Measurements from ENCODE around the gene C17orf100. TPM values are rescaled to one million over a fixed set of nuclear protein-coding genes. Genes with fewer than 3 reads are reported as not detected.

C17orf100 gene
- total and polyA plus RNA-seq, 2 of the 13 experiments (the other 11 are each of a cell fraction or from before 2014, with no cell fraction given) = 3.6 to 8.7 TPM

DNA sequence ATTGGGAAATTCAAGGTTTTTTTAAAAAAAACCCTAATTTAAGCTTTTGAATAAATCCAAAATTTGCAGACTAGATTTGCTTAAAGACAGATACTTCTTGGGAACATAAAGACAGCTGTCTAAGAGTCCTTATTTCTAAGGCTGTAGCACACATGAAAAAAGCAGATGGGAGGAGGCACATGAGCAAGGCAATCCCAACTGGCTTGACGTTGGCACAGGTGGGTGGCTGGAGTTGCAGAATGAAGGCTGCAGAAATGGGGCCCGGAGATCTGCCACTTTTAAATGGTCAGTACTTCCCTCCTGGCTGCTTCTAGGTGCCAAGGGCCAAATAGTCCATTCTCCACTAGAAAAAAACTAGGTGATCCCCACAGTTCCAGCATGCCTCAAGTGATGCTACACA lies 15.5 kb upstream of the C17orf100 start:
- DNase-seq (ENCODE audit: low spot score) (no peak), FAIRE-seq (no peak), ATAC-seq (no peak)
- Histone ChIP-seq H3K36me3 (replicated peaks in 1 of 2; ENCODE audit: control insufficient read depth in 1 of 2, insufficient read depth in 2 of 2, low read length in 2 of 2) (peaks cover 2 to 21% of the 10 kb centered on the region in 2 experiments; a peak in 4 of 5 replicates), H3K79me2 (ENCODE audit: insufficient read depth, low read length) (peaks cover 21% of the 10 kb centered on the region), H3K27me3 (ENCODE audit: control insufficient read depth in 1 of 2, insufficient read depth in 2 of 2, low read length in 2 of 2) (no peaks in the 10 kb centered on the region), H3K4me2 (ENCODE audit: low read depth, low read length) (no peak overlapping the region), H4K20me1 (ENCODE audit: insufficient read depth, low read length) (no peaks in the 10 kb centered on the region), H3K27ac (ENCODE audit: extremely low read length, insufficient read depth, low read length) (no peak overlapping the region), H3K9me3 (ENCODE audit: low read length) (no peaks in the 10 kb centered on the region), H3K9ac (ENCODE audit: insufficient read depth, low read depth, low read length) (no peak overlapping the region), H3K4me3 (replicated peaks in 1 of 3; ENCODE audit: insufficient read depth in 1 of 3, low read depth in 2 of 3, low read length in 3 of 3) (no peak overlapping the region), H2AFZ (ENCODE audit: low read length) (no peak overlapping the region), H3K4me1 (ENCODE audit: insufficient read depth, low read length) (peaks cover 13% of the 10 kb centered on the region)
- TF ChIP-seq ZNF766 (CRISPR knock-in tag; IDR thresholded peaks at IDR 0.05; ENCODE audit: borderline replicate concordance) (no peak), NAIF1 (CRISPR knock-in tag; IDR thresholded peaks at IDR 0.05; ENCODE audit: borderline replicate concordance) (no peak), PTBP1 (IDR thresholded peaks at IDR 0.05; ENCODE audit: low read depth, low read length, poor library complexity, severe bottlenecking) (no peak), ATF1 (CRISPR knock-in tag; IDR thresholded peaks at IDR 0.05) (no peak), ONECUT2 (CRISPR knock-in tag; IDR thresholded peaks at IDR 0.05) (no peak)
- TF ChIP-seq, protein P1, sequence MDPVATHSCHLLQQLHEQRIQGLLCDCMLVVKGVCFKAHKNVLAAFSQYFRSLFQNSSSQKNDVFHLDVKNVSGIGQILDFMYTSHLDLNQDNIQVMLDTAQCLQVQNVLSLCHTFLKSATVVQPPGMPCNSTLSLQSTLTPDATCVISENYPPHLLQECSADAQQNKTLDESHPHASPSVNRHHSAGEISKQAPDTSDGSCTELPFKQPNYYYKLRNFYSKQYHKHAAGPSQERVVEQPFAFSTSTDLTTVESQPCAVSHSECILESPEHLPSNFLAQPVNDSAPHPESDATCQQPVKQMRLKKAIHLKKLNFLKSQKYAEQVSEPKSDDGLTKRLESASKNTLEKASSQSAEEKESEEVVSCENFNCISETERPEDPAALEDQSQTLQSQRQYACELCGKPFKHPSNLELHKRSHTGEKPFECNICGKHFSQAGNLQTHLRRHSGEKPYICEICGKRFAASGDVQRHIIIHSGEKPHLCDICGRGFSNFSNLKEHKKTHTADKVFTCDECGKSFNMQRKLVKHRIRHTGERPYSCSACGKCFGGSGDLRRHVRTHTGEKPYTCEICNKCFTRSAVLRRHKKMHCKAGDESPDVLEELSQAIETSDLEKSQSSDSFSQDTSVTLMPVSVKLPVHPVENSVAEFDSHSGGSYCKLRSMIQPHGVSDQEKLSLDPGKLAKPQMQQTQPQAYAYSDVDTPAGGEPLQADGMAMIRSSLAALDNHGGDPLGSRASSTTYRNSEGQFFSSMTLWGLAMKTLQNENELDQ (CRISPR knock-in tag; IDR thresholded peaks at IDR 0.05; ENCODE audit: borderline replicate concordance) = no peak
- TF ChIP-seq, protein P2, sequence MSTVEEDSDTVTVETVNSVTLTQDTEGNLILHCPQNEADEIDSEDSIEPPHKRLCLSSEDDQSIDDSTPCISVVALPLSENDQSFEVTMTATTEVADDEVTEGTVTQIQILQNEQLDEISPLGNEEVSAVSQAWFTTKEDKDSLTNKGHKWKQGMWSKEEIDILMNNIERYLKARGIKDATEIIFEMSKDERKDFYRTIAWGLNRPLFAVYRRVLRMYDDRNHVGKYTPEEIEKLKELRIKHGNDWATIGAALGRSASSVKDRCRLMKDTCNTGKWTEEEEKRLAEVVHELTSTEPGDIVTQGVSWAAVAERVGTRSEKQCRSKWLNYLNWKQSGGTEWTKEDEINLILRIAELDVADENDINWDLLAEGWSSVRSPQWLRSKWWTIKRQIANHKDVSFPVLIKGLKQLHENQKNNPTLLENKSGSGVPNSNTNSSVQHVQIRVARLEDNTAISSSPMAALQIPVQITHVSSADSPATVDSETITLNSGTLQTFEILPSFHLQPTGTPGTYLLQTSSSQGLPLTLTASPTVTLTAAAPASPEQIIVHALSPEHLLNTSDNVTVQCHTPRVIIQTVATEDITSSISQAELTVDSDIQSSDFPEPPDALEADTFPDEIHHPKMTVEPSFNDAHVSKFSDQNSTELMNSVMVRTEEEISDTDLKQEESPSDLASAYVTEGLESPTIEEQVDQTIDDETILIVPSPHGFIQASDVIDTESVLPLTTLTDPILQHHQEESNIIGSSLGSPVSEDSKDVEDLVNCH (CRISPR knock-in tag; IDR thresholded peaks at IDR 0.05) = no peak
- intact Hi-C loops (cut with micrococcal nuclease; ENCODE audit: unreplicated experiment) = no loop called here
- no TSS peak for BruUV-seq (replicated peaks)
- in situ Hi-C loops (cut with HindIII; ENCODE audit: extremely low pct_ligation_motif_present, low pct_unique_long_range_greater_than_20kb) = no loop called here
- CTCF ChIA-PET (ENCODE audit: low intra/inter-chr PET ratio, low total read pairs) = no interaction called here
- POLR2A ChIA-PET = no interaction called here
- WGBS (ENCODE audit: low lambda C conversion rate) = 100% methylated on average over 2 of the region's 2 CpGs
